HepG2 (cell line): Measurements from ENCODE around the gene NOL4L. TPM values are rescaled to one million over a fixed set of nuclear protein-coding genes. Genes with fewer than 3 reads are reported as not detected.

Source experiments
- ARHGAP35 ChIP-seq: sonication (generic); formaldehyde crosslinking; IDR thresholded peaks from 2 replicates; pipeline ENCODE4 v1.9.0; 2022; ENCODE audit warnings: mild to moderate bottlenecking, inconsistent platforms, moderate library complexity, missing genetic modification reagents, borderline replicate concordance
- CEBPB ChIP-seq: IDR thresholded peaks from 2 replicates; pipeline ENCODE4 v1.6.1; 2011; ENCODE audit warnings: low read depth, low read length, improper control_type of control experiment, borderline replicate concordance
- FOXP1 ChIP-seq, 2 experiments: fragments of 450-650 bp in 1 of 2; IDR thresholded peaks; 2 replicates each; pipeline ENCODE4 v1.6.1; 2017 to 2018; ENCODE audit warnings: antibody characterized with exemption in 1 of 2
- HNRNPL ChIP-seq: fragments of 200-400 bp; formaldehyde crosslinking; IDR thresholded peaks from 2 replicates; pipeline ENCODE4 v1.6.1; 2017; ENCODE audit warnings: mild to moderate bottlenecking, low read depth, low read length
- NR2F2 ChIP-seq: IDR thresholded peaks from 2 replicates; pipeline ENCODE4 v1.6.1; 2012; ENCODE audit warnings: low read depth, inconsistent platforms, borderline replicate concordance
- TBX2 ChIP-seq: sonication (generic); formaldehyde crosslinking; IDR thresholded peaks from 2 replicates; pipeline ENCODE4 v1.5.0; 2020; ENCODE audit warnings: missing genetic modification reagents, mild to moderate bottlenecking, borderline replicate concordance
- ZNF136 ChIP-seq: sonication (generic); formaldehyde crosslinking; IDR thresholded peaks from 2 replicates; pipeline ENCODE4 v1.8.1; 2022; ENCODE audit warnings: low read depth, mild to moderate bottlenecking, moderate library complexity, missing genetic modification reagents
- ZNF234 ChIP-seq: sonication (generic); formaldehyde crosslinking; conservative IDR thresholded peaks from 2 replicates; pipeline ENCODE4 v1.5.1; 2020; ENCODE audit warnings: mild to moderate bottlenecking, missing genetic modification reagents
- ZNF256 ChIP-seq: sonication (generic); formaldehyde crosslinking; conservative IDR thresholded peaks from 2 replicates; pipeline ENCODE4 v1.4.0; 2020; ENCODE audit warnings: missing genetic modification reagents
- ZNF589 ChIP-seq: sonication (generic); formaldehyde crosslinking; conservative IDR thresholded peaks from 2 replicates; pipeline ENCODE4 v1.8.0; 2022; ENCODE audit warnings: mild to moderate bottlenecking, moderate library complexity, missing genetic modification reagents
- ZNF598 ChIP-seq: sonication (generic); formaldehyde crosslinking; IDR thresholded peaks from 2 replicates; pipeline ENCODE4 v1.5.1; 2020; ENCODE audit warnings: mild to moderate bottlenecking, missing genetic modification reagents, borderline replicate concordance
- ZSCAN20 ChIP-seq: sonication (generic); formaldehyde crosslinking; IDR thresholded peaks from 2 replicates; pipeline ENCODE4 v1.4.0; 2020; ENCODE audit warnings: missing genetic modification reagents, mild to moderate bottlenecking, borderline replicate concordance
- polyA plus RNA-seq, 8 experiments: library from polyadenylated mRNA; depleted of rRNA in 3 of 8; stranded (reverse) in 7 of 8; unstranded in 1 of 8; fragments of >200 nt; fragmentation: Illumina TruSeq in 4 of 8; extraction: Trizol in 4 of 8; gene quantifications; 2 replicates each; pipeline versions ENCODE4 v1.2.1 to v1.2.3, GENCODE V29; 2011 to 2016; ENCODE audit warnings: low read depth in 4 of 8, missing spikeins in 1 of 8, mixed read lengths in 1 of 8; ENCODE audit not compliant: insufficient read depth in 1 of 8
- total RNA-seq, 5 experiments: library from RNA; depleted of rRNA; stranded (reverse); fragments of >200 nt; fragmentation: Illumina TruSeq; extraction: Trizol; gene quantifications; 2 replicates each; pipeline ENCODE4 v1.2.3, GENCODE V29; 2016; ENCODE audit warnings: low read depth in 1 of 5
- TF ChIP-seq, protein P1 (sequence below): fragments of 450-650 bp; IDR thresholded peaks from 2 replicates; pipeline ENCODE4 v1.6.1; 2017
- TF ChIP-seq, protein P2 (sequence below): sonication (generic); formaldehyde crosslinking; IDR thresholded peaks from 2 replicates; pipeline ENCODE4 v1.8.0; 2022; ENCODE audit warnings: mild to moderate bottlenecking, missing genetic modification reagents; ENCODE audit not compliant: insufficient replicate concordance
- TF ChIP-seq, protein P3 (sequence below): sonication (generic); formaldehyde crosslinking; IDR thresholded peaks from 2 replicates; pipeline ENCODE4 v1.8.0; 2022; ENCODE audit warnings: mild to moderate bottlenecking, missing genetic modification reagents, moderate library complexity
- TF ChIP-seq, protein P4 (sequence below): sonication (generic); formaldehyde crosslinking; IDR thresholded peaks from 2 replicates; pipeline ENCODE4 v1.9.0; 2021; ENCODE audit warnings: mild to moderate bottlenecking, missing genetic modification reagents

NOL4L gene
- total and polyA plus RNA-seq, 2 of the 13 experiments (the other 11 are each of a cell fraction or from before 2014, with no cell fraction given) = 16.6 to 35.4 TPM

DNA sequence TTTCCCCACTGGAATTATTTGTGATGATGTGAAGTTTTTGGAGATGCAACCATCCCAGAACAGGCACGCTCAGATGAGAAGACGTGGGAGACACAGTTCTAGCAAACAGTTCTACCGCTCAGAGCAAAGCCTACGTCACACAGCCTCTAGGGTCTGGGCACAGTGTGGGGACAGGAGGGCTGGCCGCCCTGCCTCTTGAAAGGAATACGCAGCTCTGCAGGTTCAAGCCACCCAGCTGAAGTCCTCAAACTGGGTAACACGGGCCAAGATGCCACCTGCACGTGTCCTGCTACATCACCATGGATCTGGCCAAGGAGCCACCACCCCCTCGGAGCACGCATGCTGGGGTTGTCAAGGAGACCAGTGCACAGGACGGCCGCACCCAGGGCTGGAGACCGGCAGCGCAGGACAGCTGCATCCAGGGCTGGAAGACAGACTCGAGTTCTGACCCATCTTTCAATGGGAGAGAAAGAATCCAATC lies 75.0 kb downstream of the NOL4L start (continued):
- TF ChIP-seq ZNF234 (CRISPR knock-in tag) (no peak), FOXP1 (IDR thresholded peaks at IDR 0.05) (no peak), FOXP1 (CRISPR knock-in tag; IDR thresholded peaks at IDR 0.05) (no peak), HNRNPL (no peak), ZNF136 (CRISPR knock-in tag) (no peak), ZNF598 (CRISPR knock-in tag) (no peak; the same call in 1 of the 2 replicates), NR2F2 (0 out of 2 replicates have a peak, but pooled peaks have one; percentile 5), CEBPB (no peak), ARHGAP35 (CRISPR knock-in tag) (no peak), ZNF256 (CRISPR knock-in tag) (no peak), ZNF589 (CRISPR knock-in tag) (peak; percentile 55; the same call in 1 of the 2 replicates), TBX2 (no peak), ZSCAN20 (CRISPR knock-in tag) (no peak)
- TF ChIP-seq, protein P1, sequence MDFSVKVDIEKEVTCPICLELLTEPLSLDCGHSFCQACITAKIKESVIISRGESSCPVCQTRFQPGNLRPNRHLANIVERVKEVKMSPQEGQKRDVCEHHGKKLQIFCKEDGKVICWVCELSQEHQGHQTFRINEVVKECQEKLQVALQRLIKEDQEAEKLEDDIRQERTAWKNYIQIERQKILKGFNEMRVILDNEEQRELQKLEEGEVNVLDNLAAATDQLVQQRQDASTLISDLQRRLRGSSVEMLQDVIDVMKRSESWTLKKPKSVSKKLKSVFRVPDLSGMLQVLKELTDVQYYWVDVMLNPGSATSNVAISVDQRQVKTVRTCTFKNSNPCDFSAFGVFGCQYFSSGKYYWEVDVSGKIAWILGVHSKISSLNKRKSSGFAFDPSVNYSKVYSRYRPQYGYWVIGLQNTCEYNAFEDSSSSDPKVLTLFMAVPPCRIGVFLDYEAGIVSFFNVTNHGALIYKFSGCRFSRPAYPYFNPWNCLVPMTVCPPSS = no peak
- TF ChIP-seq, protein P2, sequence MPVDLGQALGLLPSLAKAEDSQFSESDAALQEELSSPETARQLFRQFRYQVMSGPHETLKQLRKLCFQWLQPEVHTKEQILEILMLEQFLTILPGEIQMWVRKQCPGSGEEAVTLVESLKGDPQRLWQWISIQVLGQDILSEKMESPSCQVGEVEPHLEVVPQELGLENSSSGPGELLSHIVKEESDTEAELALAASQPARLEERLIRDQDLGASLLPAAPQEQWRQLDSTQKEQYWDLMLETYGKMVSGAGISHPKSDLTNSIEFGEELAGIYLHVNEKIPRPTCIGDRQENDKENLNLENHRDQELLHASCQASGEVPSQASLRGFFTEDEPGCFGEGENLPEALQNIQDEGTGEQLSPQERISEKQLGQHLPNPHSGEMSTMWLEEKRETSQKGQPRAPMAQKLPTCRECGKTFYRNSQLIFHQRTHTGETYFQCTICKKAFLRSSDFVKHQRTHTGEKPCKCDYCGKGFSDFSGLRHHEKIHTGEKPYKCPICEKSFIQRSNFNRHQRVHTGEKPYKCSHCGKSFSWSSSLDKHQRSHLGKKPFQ = no peak
- TF ChIP-seq, protein P3, sequence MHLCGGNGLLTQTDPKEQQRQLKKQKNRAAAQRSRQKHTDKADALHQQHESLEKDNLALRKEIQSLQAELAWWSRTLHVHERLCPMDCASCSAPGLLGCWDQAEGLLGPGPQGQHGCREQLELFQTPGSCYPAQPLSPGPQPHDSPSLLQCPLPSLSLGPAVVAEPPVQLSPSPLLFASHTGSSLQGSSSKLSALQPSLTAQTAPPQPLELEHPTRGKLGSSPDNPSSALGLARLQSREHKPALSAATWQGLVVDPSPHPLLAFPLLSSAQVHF (CRISPR knock-in tag) = 0 out of 2 replicates have a peak, but pooled peaks have one; percentile 65
- TF ChIP-seq, protein P4, sequence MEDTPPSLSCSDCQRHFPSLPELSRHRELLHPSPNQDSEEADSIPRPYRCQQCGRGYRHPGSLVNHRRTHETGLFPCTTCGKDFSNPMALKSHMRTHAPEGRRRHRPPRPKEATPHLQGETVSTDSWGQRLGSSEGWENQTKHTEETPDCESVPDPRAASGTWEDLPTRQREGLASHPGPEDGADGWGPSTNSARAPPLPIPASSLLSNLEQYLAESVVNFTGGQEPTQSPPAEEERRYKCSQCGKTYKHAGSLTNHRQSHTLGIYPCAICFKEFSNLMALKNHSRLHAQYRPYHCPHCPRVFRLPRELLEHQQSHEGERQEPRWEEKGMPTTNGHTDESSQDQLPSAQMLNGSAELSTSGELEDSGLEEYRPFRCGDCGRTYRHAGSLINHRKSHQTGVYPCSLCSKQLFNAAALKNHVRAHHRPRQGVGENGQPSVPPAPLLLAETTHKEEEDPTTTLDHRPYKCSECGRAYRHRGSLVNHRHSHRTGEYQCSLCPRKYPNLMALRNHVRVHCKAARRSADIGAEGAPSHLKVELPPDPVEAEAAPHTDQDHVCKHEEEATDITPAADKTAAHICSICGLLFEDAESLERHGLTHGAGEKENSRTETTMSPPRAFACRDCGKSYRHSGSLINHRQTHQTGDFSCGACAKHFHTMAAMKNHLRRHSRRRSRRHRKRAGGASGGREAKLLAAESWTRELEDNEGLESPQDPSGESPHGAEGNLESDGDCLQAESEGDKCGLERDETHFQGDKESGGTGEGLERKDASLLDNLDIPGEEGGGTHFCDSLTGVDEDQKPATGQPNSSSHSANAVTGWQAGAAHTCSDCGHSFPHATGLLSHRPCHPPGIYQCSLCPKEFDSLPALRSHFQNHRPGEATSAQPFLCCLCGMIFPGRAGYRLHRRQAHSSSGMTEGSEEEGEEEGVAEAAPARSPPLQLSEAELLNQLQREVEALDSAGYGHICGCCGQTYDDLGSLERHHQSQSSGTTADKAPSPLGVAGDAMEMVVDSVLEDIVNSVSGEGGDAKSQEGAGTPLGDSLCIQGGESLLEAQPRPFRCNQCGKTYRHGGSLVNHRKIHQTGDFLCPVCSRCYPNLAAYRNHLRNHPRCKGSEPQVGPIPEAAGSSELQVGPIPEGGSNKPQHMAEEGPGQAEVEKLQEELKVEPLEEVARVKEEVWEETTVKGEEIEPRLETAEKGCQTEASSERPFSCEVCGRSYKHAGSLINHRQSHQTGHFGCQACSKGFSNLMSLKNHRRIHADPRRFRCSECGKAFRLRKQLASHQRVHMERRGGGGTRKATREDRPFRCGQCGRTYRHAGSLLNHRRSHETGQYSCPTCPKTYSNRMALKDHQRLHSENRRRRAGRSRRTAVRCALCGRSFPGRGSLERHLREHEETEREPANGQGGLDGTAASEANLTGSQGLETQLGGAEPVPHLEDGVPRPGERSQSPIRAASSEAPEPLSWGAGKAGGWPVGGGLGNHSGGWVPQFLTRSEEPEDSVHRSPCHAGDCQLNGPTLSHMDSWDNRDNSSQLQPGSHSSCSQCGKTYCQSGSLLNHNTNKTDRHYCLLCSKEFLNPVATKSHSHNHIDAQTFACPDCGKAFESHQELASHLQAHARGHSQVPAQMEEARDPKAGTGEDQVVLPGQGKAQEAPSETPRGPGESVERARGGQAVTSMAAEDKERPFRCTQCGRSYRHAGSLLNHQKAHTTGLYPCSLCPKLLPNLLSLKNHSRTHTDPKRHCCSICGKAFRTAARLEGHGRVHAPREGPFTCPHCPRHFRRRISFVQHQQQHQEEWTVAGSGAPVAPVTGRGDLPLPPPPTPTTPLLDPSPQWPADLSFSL (CRISPR knock-in tag) = no peak
